Measurements from ENCODE around the gene ADRA1B. TPM values are rescaled to one million over a fixed set of nuclear protein-coding genes. Genes with fewer than 3 reads are reported as not detected.

The ADRA1B gene
- total and polyA plus RNA-seq, 2 donors (not counting 3 experiments of a cell fraction or from before 2014, with no cell fraction given), result 0.77 TPM; not detected in 1

DNA sequence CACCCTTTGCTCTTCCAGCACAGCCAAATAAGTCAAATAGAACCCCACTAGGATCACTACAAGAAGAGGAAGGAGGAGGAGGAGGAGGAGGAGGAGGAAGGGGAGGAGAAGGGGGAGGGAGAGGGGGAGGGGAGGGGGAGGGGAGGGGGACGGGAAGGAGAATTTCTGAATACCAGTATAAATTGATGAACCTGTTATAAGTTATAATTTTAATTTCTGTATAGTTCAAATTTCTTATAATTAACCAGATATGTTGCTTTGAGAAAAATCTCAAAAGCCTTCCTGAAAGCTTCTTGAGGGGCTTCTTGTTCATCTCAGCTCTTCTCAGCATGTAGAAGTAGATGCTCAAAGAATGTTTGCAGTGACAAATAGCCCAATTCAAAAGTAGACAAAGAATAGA, 15.0 kb upstream of the ADRA1B start:
- peaks cover 0 to 2% of the 10 kb centered on the region in 2 experiments for H3K27me3 ChIP-seq (ENCODE audit: control insufficient read depth in 2 of 2, insufficient read depth in 2 of 2, low read length in 2 of 2)
- no peak overlapping the region for H3K4me2 ChIP-seq (ENCODE audit: insufficient read depth, low read length)
- H3K27ac ChIP-seq (ENCODE audit: insufficient read depth, low read depth, low read length), result no peak overlapping the region
- CTCF ChIA-PET, result no interaction called here
- DNase-seq (ENCODE audit: low read depth, low spot score) (no peak), FAIRE-seq (no peak)
- H3K79me2 ChIP-seq (ENCODE audit: control insufficient read depth, insufficient read depth, low read length), result no peaks in the 10 kb centered on the region
- intact Hi-C loops (cut with micrococcal nuclease) (no loop called here), dilution Hi-C loops (cut with MboI; ENCODE audit: extremely low pct_ligation_motif_present, low sequenced_read_pairs) (no loop called here)
- no peak overlapping the region for H3K4me3 ChIP-seq (replicated peaks in 1 of 3; ENCODE audit: insufficient read depth in 1 of 3, low read depth in 1 of 3, low read length in 3 of 3)
- H4K20me1 ChIP-seq (replicated peaks; ENCODE audit: control insufficient read depth, extremely low read depth, insufficient read depth, low read length), result no peaks in the 10 kb centered on the region
- no peaks in the 10 kb centered on the region for H3K36me3 ChIP-seq (ENCODE audit: control insufficient read depth in 2 of 2, extremely low read depth in 1 of 2, insufficient read depth in 2 of 2, low read length in 2 of 2)
- no peak for TF ChIP-seq CTCF (IDR thresholded peaks at IDR 0.05; ENCODE audit: extremely low read depth in 1 of 2, insufficient read depth in 1 of 2, low read depth in 1 of 2, low read length in 2 of 2)
- TF ChIP-seq MYC (IDR thresholded peaks at IDR 0.05; ENCODE audit: low read depth, low read length), result no peak
- TF ChIP-seq POLR2AphosphoS5 (IDR thresholded peaks at IDR 0.05; ENCODE audit: insufficient read depth, low read depth, low read length), result no peak
- TF ChIP-seq GATA2 (IDR thresholded peaks at IDR 0.05; ENCODE audit: insufficient read depth, insufficient read length, low read depth, low read length), result no peak
- TF ChIP-seq, protein P1, sequence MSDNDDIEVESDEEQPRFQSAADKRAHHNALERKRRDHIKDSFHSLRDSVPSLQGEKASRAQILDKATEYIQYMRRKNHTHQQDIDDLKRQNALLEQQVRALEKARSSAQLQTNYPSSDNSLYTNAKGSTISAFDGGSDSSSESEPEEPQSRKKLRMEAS (IDR thresholded peaks at IDR 0.05; ENCODE audit: insufficient read depth, insufficient read length), result no peak
- no peak for TF ChIP-seq POLR2A (IDR thresholded peaks at IDR 0.05; ENCODE audit: low read depth, low read length)
- TF ChIP-seq FOS (IDR thresholded peaks at IDR 0.05; ENCODE audit: borderline replicate concordance, insufficient read depth, low read length), result no peak
- no peak for TF ChIP-seq EZH2 (IDR thresholded peaks at IDR 0.05; ENCODE audit: borderline replicate concordance, low read depth, low read length, severe bottlenecking)
- TF ChIP-seq JUN (IDR thresholded peaks at IDR 0.05; ENCODE audit: borderline replicate concordance, insufficient read depth, insufficient read length, low read depth), result no peak
- no peak overlapping the region for H2AFZ ChIP-seq (ENCODE audit: low read depth, low read length)
- H3K9me3 ChIP-seq (replicated peaks; ENCODE audit: control insufficient read depth, insufficient read depth, low read length), result no peaks in the 10 kb centered on the region
- POLR2A ChIA-PET, result no interaction called here
- H3K4me1 ChIP-seq (ENCODE audit: control insufficient read depth, extremely low read depth, insufficient read depth, low read length), result no peaks in the 10 kb centered on the region
- BruUV-seq (replicated peaks), result no TSS peak
- H3K9me1 ChIP-seq (replicated peaks; ENCODE audit: control insufficient read depth, extremely low read depth, insufficient read depth, low read length), result no peaks in the 10 kb centered on the region
- H3K9ac ChIP-seq (replicated peaks; ENCODE audit: extremely low read depth, insufficient read depth, low read length), result no peak overlapping the region
